GM12872 (cell line): ENCODE results near the gene ELF4.

ENCODE experiments used
- CTCF ChIP-seq: IDR thresholded peaks from 3 replicates; pipeline ENCODE4 v1.5.1; 2011; ENCODE audit warnings: low read depth, mild to moderate bottlenecking, low read length, moderate library complexity; ENCODE audit not compliant: insufficient read depth

ELF4 gene

GRCh38 chrX:130053236-130053635 lies 57.1 kb downstream of the ELF4 start:
- no peak for TF ChIP-seq CTCF

GRCh38 chrX:130051176-130051845 lies 59.0 kb downstream of the ELF4 start:
- no peak for TF ChIP-seq CTCF

- no peak for TF ChIP-seq CTCF
Observed at GRCh38 chrX:130049821-130050220, 60.5 kb downstream of the ELF4 start.

- TF ChIP-seq CTCF, result no peak
Observed at GRCh38 chrX:130048686-130049222, 61.5 kb downstream of the ELF4 start.

GRCh38 chrX:130047416-130047815 lies 62.9 kb downstream of the ELF4 start:
- TF ChIP-seq CTCF, result no peak

- no peak for TF ChIP-seq CTCF
Observed at GRCh38 chrX:130039847-130040246, 70.5 kb downstream of the ELF4 start.

- no peak for TF ChIP-seq CTCF
Observed at GRCh38 chrX:130034178-130034577, 76.1 kb downstream of the ELF4 start.

- TF ChIP-seq CTCF, result no peak
Observed at GRCh38 chrX:130032552-130032951, 77.7 kb downstream of the ELF4 start.
